ENCODE measurements around the gene ANTKMT.
A peak's percentile ranks its signal among the peaks of the same experiment; 100 is the strongest.

The ANTKMT gene

GRCh38 chr16:715477-716199 is 5.3 kb upstream of the ANTKMT start:
- no peak for DNase-seq

- no peak for DNase-seq
Observed at GRCh38 chr16:716200-716568, 4.8 kb upstream of the ANTKMT start.

GRCh38 chr16:716768-717325 is 4.1 kb upstream of the ANTKMT start:
- DNase-seq: no peak

GRCh38 chr16:717450-718245 is 3.3 kb upstream of the ANTKMT start:
- DNase-seq: no peak

- DNase-seq: no peak
Observed at GRCh38 chr16:718389-718788, 2.6 kb upstream of the ANTKMT start.

GRCh38 chr16:718922-719321 is 2.0 kb upstream of the ANTKMT start:
- no peak for DNase-seq

- DNase-seq: no peak
Observed at GRCh38 chr16:719815-720446, 1.0 kb upstream of the ANTKMT start.

- DNase-seq: peak in 1 of 5 experiments; percentile 53
Observed at GRCh38 chr16:720447-720989, 428 bp upstream of the ANTKMT start.

- DNase-seq: no peak
Observed at GRCh38 chr16:721765-722540, 1.0 kb downstream of the ANTKMT start.

GRCh38 chr16:722835-723633 is 2.1 kb downstream of the ANTKMT start:
- DNase-seq: no peak

- no peak for DNase-seq
Observed at GRCh38 chr16:723695-724094, 2.7 kb downstream of the ANTKMT start.

GRCh38 chr16:724188-725040 is 3.5 kb downstream of the ANTKMT start:
- no peak for DNase-seq

GRCh38 chr16:725041-725376 is 4.1 kb downstream of the ANTKMT start:
- no peak for DNase-seq

GRCh38 chr16:725463-726187 is 4.7 kb downstream of the ANTKMT start:
- no peak for DNase-seq

- no peak for DNase-seq
Observed at GRCh38 chr16:726188-726437, 5.2 kb downstream of the ANTKMT start.

GRCh38 chr16:726438-727290 is 5.7 kb downstream of the ANTKMT start, which contains the start of the genes CCDC78 and HAGHL:
TSS of gene CCDC78 (minus strand) at chr16:726443. CDS start at chr16:726367, 76 bp downstream.
TSS of gene HAGHL (plus strand) at chr16:727106. CDS start at chr16:727510, 404 bp downstream.
- DNase-seq: peak in 4 of 5 experiments; percentile 39 to 64 (median 52)

- peak in 1 of 5 experiments; percentile 37 for DNase-seq
Observed at GRCh38 chr16:727291-727977, 6.5 kb downstream of the ANTKMT start.

Data from T-helper 2 cell (primary cell).